Fibroblast of lung (primary cell): ENCODE results near the gene JPH3.

Source experiments
- CTCF ChIP-seq, 2 donors: IDR thresholded peaks in 1 of 2; conservative IDR thresholded peaks in 1 of 2; 1 replicate in 1 of 2; 2 replicates in 1 of 2; pipeline ENCODE4 v1.5.1; 2011 to 2012; ENCODE audit warnings: low read length in 2 of 2, control low read depth in 1 of 2, inconsistent platforms in 1 of 2, low read depth in 1 of 2, mild to moderate bottlenecking in 1 of 2
- EZH2 ChIP-seq: IDR thresholded peaks from 2 replicates; pipeline ENCODE4 v1.5.1; 2012; ENCODE audit warnings: low read length, control low read depth, mild to moderate bottlenecking; ENCODE audit errors: missing control alignments

GRCh38 chr16:87712184-87712762 is 110.0 kb downstream of the JPH3 start:
- TF ChIP-seq CTCF (conservative IDR thresholded peaks at IDR 0.05 in 1 of 2, IDR thresholded peaks at IDR 0.05 in 1 of 2; ENCODE audit: low read depth in 1 of 2, low read length in 2 of 2) (no peak), EZH2 (no peak)
